HS-27A (cell line): ENCODE measurements around the gene MYRFL.

Source experiments
- DNase-seq: peaks from one replicate; pipeline ENCODE4 v3.0.0-alpha.2; 2012; ENCODE audit warnings: low read depth, missing footprints

The MYRFL gene

DNA sequence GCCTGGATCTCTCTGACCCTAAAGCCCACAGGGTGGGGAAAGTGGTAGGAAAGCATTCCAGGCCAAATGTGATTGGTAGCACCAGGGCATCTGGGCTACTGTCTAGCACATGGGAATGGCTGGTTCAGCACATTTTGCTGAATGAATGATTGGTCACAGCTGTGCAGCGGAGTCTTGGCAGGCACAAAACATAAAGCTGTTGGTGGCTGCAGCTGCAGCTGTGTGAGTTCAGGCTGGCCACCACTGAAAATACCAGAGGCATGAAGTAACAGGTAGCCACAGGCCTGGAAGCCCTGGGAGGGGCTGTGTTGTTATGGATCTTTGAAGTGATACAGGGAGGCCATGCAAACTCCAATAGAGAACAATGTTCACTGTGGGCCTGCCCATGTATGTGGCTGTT is 72.7 kb downstream of the MYRFL start:
- DNase-seq, result peak; percentile 66

DNA sequence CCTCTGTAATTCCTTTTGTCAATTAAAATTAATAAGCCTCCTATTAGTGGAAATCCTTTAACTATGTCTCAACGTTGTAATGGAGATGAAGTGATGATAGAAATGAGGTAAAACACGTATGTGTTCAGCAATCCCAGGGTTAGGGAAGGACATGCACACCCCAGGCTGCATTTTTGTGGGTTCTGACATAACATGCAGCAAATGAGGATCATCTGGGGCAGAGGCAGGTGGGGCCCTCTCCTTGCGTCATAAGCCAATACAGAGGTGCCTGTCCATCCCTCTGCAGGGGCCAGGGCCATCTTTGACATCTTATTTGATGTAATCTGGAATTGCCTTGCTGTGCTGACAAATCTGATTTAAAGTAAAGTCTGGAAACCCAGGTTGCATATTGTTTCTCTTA is 73.2 kb downstream of the MYRFL start:
- no peak for DNase-seq

DNA sequence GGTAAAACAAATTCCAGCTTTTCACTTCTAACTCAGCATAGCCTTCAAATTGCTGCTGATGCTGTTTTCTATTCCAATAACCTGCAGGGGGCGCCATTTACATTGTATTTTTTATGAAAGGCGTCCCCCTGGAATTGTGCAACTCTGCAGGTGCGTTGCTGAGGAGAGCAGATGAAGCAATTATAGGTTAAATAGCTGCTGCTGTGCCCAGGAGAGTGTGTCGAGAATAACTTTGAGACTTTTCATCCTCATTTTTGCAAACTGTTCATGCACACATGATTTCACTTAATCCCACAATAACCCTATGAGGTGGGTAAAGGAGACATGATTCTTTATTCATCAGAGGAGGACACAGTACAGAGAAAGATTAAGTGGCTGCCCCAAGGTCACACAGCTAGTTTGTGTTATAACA is 75.7 kb downstream of the MYRFL start:
- no peak for DNase-seq

DNA sequence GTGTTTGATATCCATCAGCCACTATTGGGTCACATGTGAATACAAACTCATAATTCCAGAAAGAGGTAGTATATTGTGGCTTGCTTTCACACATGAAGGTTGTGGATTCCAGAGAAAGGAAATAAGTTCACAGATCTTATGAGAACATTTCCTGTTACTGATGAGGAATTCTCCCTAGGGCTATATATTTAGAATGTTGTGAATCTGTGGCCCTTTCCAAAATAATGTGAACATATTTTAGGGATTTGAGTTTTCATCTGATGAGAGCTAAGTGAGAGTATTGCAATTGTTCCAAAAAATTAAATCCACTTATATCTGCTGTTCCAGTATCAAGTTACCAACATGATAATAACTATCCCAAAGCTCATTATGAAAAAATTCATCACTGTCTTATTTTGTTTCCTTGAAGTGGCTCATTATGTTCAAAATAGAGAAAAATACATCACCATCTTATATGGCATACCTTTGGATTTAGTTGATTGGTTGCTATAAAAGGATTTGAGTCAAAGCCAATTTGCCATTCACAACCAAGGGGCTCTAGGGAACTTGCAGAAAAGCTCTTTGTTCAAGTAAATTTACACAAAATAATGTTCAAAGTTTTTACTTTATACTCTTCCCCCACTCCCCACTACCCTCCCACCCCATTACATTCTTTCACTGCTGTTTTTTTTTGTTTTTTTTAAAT is 76.3 kb downstream of the MYRFL start:
- DNase-seq, result no peak

GRCh38 chr12:69903548-69903947 is 78.5 kb downstream of the MYRFL start:
- DNase-seq, result no peak

DNA sequence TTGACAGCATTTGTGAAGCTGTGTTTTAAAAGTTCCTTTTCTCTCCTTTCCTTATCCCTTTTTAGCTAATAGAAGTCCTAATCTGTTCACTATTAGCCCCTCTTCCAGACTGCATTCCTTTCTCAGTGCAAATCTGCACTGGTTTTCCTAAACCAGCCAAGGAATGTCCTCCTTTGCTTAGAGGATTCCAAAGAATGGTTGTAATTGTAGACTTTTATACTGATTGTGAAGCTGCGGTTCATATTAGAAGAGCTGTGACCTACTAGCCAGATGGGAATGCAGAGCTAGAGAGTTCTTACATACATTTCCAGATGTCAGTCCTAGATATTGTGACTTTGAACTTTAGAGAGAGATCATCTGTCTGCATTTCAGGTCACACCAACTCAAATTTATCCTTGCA is 79.8 kb downstream of the MYRFL start:
- DNase-seq, result peak; percentile 26

- no peak for DNase-seq
These were observed 80.8 kb downstream of the MYRFL start for GRCh38 chr12:69905801-69906200.

DNA sequence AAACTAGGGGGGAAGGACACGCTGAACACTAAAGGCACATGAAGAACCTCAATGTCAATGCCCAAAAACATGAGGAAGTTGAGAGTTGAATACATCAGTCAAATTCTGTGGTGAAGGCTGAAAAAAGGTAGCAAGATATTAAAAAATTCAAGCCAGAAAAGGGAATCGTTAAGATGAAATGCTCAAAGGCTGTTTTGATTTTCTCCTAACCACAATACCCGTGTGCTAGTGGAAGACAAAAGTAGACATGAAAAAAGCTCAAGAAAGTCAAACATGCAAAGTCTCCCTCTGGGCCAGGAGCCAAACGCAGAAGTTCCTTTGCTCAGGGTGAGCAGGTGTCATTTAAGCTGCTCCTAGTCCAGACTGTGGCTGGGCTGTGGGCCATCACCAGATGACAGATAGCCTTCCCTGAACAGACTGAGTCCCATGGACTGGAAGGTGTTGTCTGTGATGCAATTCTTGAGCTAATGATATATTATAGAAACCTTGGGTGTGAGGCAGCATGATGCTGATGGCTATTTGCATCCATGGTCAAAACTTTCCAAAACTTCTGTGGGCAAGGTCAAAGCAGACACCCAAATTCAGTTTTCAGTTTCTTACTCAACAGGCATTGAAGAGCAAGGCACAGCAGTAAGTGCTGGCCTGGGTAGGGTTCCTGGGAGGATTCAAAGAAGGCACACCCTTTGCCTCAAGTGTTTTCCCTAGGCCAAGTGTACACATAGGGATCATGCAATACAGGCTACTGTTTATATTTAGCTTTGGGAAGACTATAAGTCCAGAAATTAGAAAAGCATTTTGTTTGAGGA is 81.6 kb downstream of the MYRFL start:
- no peak for DNase-seq

DNA sequence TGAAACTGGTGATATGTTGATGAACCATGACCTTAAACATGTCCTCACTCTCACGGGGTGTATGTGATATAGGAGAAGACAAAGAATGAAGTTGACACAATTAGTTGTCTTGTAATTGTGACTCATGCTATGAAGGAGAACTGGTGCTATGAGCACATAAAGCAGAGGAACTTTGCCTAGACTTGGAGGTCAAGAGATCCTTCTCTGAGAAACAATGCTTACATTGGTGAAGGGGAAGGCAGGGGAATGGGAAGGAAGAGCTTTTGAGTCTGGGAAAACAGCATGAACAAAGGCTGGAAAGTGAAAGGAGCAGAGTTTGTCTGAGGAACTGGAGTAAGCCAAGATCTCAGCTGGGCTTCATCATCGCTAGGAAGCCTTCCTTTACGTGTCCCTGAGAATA is 83.2 kb downstream of the MYRFL start:
- no peak for DNase-seq

DNA sequence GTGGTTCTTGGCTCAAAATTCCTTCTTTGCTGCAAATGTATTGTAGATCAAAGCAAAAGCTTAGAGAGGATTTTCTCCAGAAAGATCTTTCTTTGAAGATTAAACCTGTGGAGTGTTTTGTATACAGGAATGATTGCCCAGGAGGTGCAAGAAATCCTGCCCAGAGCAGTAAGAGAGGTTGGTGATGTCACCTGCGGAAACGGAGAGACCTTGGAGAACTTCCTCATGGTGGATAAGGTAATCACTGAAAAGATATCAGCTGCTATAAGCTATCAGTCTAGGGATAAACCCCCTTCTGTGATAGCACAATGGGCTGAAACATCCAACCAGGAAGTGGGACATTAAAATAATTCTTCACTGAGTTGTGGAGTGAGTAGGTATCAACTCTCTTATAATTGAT is 85.7 kb downstream of the MYRFL start:
- no peak for DNase-seq

GRCh38 chr12:69913526-69913925 is 88.5 kb downstream of the MYRFL start:
- DNase-seq, result no peak

GRCh38 chr12:69915964-69916363 is 90.9 kb downstream of the MYRFL start:
- no peak for DNase-seq

- no peak for DNase-seq
These were observed 91.7 kb downstream of the MYRFL start for GRCh38 chr12:69916544-69917235.

DNA sequence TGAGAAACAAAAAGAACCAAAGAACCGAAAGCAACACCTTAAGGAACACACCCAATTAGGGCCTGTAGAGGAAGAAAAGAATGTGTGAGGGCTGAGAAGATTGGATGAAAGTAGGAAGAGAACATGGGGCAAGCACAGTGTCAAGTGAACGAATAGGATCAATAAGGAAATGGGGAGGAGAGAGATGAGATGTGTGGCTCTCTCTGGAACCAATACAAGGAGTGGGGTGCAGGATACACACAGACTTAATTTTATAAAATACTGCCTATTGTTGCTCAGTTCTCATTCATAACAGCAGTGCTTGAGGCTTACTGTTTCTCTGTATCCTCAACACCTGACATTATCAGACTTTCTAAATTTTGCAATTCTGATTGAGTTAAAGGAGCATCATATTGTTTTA is 93.3 kb downstream of the MYRFL start:
- no peak for DNase-seq

GRCh38 chr12:69919495-69919894 is 94.5 kb downstream of the MYRFL start:
- DNase-seq, result no peak

- DNase-seq, result no peak
These were observed 96.8 kb downstream of the MYRFL start for GRCh38 chr12:69921831-69922230.

GRCh38 chr12:69922999-69923398 is 98.0 kb downstream of the MYRFL start:
- DNase-seq, result no peak

GRCh38 chr12:69925291-69925690 is 100.3 kb downstream of the MYRFL start:
- no peak for DNase-seq

DNA sequence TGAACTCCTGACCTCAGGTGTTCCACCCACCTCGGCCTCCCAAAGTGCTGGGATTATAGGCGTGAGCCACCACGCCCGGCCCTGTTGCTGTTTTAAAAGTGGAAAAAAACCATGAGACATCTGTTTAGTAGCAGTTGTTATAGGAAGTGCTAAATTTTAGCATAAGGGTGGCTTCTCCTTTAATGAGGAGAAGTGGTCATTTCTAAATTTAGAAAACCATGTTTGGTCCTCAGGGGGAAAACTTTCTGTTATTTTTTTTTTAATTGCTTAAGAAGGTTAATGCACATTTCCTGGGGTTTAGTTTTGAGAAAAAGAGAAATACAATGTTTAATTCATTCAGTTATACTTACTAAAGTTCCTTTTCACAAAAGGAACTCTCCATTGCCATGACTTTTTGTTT is 102.1 kb downstream of the MYRFL start:
- no peak for DNase-seq

DNA sequence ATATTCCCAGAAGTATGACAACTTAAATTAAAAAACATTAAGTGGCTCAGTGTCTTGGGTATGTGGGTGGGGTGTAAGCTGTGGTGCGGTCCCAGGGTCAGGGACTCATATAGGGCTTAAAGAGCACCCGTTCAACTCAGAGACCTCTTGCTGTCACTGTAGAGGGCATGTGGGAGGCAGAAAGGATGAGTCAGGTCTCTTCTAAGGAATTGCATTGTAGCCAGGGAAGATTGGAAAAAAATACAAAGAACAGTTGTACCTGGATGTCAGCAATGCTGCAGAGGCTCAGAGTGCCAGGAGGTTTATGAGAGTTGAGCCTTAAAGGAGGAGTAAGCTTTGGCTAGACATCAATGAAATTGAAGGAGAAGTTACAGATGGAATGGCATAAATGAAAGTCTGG is 104.1 kb downstream of the MYRFL start:
- DNase-seq, result no peak

- no peak for DNase-seq
These were observed 104.5 kb downstream of the MYRFL start for GRCh38 chr12:69929531-69929930.

DNA sequence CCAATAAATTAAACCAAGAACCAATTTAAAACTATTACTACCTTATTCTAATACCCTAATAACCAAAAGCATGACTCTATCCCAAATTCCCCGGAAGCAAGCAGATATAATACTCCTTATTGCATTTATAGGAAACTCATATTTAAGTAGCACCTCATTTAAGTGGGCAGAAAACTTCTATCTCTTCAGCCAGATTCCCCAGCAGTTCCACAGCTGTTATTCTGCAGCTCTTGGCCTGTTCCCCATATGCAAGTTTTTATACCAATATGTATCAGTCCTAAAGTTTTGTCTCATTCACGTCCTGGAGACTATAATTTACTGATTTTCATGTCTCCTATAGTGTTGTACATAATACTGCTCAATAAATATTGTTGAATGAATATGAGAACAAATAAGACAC is 106.5 kb downstream of the MYRFL start:
- DNase-seq, result no peak

DNA sequence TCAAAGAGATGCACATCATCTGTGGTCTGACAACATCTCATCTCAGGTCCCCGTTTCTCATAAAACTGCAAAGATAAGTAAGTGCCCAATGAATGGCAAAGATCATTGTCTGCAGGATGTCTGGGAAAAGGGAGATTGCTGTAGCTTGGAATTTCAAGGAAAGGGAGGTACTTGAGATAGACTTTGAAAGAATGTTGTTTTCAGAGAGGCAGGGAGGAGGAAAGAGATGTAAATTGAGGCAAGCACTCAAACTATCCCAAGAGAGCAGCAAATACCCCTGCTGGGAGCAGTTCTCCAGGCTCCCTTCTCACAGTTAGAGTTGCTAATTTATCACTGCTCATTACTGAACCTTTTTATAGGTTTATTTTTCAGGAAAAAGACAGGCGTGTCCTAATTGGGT is 107.1 kb downstream of the MYRFL start:
- no peak for DNase-seq
